NCI-H82 treated with DMSO at 0.1 percent for 48 hours (cell line): Measurements from ENCODE around the gene TTC3.
"Not testable (repeated sequence)": the region's sequence is repeated elsewhere in the genome, so short reads cannot be mapped to it uniquely, and the experiment has no call there.

Experiments
- DNase-seq: peaks from one replicate; lab custom pipeline; 2025; ENCODE audit not compliant: unreplicated experiment; lab: John Stamatoyannopoulos, UW

The TTC3 gene

DNA sequence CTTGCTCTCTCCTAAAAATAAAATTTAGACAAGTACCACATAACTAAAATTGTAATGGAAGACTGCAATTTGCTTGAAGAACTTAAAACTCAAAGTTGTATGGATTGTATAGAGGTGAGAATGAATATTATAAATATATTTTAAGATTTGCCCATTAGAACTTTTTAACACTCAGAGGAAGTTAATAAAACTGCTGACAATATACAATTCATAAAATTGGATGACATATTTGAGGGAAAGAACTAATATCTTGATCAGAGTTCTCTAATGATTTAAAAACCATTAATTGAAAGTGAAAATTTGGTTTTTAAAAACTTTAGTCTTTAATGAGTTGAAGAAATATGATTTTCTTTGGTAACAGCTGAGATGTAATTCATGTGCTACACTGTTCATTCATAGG, 20.9 kb downstream of the TTC3 start:
- DNase-seq = no peak

DNA sequence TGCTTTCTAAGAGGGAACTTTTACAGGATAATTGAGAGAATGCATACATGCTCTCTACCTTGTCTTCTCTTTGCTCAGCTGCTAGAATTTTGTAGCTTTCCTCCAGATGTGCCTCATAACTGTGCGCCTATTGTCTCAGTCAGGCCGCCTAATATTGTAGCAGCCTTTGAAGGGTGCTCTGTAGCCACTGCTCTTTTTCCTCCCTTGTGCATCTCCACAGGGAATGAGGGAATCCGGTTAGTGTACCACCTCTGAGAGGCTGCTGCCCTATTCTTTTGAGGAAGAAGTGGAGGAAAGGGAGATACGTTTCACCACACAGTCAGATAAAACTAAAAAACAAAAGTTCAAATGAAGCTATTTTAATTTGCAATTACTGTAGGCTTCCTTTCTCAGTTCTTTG, 22.8 kb downstream of the TTC3 start:
- DNase-seq = no peak

DNA sequence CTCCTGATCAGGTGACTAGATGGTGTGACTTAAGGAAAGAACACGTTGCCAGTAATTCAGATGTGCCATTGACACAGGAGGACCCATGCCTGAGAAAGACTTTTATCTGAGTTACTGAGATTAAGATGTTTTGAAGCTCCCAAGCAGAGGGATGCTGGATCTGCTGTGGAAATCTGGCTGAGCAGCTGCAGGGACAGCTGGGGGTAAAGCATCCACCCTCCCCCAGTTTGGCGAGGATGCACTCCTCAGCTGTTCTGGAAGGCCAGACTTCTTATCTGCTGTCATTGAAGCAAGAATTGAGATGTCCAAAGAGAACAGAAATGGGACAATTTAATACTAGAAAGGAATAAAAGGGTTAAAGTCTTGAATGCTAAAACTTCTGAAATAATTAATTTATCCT, 25.7 kb downstream of the TTC3 start:
- DNase-seq = no peak

DNA sequence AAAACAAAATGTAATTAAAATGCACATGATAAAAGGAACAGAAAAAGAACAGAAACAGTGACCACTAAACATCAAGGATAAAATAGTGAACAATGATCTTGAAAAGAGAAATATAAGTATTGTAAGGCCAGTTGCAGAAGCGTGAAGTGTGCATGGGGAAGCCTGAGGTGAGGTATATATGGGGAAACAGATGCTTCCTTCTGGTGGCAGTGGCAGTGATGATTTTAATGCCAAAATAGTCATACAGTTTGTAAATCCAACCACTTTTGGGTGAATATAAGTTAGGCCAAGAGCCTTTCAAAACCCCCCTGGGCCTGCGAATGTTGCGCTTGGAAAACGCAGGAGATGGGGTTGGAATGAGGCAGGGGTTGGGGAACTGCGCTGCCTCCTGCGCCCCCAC, 27.3 kb downstream of the TTC3 start:
- DNase-seq = no peak

DNA sequence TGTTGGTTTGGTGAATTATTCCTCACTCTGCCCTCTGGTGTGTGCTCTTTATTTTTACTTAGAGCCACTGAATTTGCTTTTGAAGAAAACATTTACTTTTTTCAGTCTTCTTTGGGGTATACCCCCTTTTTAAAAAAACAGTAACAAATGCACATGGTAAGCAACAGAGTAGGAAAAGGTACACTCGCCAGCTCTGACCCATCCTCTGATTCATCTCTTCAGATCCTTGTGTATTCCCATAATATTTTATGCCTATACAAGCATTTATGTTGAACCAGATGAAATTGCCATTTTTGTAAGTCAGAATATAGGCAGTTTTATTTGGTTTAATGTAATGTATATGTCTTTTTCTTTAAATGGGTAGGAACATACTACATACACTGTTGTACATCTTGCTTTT, 28.3 kb downstream of the TTC3 start:
- DNase-seq = no peak

DNA sequence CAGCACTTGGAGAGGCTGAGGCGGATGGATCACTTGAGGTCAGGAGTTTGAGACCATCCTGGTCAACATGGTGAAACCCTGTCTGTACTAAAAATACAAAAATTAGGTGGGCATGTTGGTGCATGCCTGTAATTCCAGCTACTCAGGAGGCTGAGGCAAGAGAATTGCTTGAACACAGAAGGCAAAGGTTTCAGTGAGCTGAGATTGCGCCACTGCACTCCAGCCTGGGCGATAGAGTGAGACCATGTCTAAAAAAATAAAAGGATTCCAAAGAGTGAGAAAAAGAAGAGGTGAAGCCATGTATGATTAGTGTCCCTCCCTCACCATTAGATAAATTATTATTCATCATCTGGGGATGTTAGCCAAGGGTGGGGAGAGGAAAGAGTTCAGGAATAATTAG, 29.7 kb downstream of the TTC3 start:
- DNase-seq = not testable (repeated sequence)

DNA sequence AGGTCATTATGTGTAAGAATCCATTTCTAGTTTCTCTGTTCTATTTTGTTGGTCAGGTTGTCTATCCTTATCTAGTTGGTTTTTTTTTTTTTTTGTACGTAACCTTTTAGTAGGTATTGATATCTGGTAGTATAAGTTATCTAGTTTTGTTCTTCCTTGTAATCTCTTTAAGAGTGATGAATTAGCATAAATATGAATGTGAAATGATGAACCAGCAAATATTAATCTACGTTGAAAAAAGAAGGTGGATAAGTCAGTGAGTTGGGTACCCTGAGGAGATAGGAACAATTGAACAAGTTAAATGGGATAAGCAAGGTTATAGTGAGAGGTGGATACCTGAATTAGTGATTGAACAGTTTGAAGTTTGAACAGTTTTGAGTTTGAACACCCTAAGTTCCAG, 33.9 kb downstream of the TTC3 start:
- no peak for DNase-seq

DNA sequence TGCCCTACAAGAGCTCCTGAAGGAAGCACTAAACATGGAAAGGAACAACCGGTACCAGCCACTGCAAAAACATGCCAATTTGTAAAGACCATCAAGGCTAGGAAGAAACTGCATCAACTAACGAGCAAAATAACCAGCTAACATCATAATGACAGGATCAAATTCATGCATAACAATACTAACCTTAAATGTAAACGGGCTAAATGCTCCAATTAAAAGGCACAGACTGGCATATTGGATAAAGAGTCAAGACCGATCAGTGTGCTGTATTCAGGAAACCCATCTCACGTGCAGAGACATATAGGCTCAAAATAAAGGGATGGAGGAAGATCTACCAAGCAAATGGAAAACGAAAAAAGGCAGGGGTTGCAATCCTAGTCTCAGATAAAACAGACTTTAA, 38.0 kb downstream of the TTC3 start:
- not testable (repeated sequence) for DNase-seq

DNA sequence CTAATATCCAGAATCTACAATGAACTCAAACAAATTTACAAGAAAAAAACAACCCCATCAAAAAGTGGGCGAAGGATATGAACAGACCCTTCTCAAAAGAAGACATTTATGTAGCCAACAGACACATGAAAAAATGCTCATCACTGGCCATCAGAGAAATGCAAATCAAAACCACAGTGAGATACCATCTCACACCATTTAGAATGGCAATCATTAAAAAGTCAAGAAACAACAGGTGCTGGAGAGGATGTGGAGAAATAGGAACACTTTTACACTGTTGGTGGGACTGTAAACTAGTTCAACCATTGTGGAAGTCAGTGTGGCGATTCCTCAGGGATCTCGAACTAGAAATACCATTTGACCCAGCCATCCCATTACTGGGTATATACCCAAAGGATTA, 41.2 kb downstream of the TTC3 start:
- DNase-seq = not testable (repeated sequence)

DNA sequence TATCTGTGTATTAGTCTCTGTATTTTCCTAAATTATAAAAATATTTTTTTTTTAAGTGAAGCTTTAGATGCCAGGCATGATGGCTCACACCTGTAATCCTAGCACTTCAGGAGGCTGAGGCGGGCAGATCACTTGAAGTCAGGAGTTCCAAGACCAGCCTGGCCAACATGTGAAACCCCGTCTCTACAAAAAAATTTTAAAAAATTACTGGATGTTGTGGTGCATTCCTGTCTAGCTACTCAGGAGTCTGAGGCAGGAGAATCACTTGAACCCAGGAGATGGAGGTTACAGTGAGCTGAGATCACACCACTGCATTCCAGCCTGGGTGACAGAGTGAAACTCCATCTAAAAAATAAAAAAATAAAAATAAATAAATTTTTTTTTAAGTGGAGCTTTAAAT, 43.4 kb downstream of the TTC3 start:
- DNase-seq = not testable (repeated sequence)

DNA sequence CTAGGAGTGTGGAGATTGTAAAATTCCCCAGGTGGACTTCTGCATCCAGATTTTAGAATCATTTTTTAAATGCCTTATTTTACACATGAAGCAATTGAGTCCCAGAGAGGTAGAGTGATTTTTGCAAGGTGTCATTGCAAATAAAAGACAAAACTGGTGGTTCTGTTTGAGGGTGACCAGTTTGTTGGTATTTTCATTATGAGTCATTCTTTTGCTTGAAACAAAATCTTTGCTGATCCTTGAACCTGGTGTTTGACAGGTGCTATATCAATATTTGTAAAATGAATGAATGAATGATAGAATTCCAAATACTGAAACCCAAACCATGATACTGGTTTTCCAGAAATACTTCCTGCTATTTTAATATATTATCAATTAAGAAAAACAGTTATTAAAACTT, 44.1 kb downstream of the TTC3 start:
- DNase-seq = no peak

DNA sequence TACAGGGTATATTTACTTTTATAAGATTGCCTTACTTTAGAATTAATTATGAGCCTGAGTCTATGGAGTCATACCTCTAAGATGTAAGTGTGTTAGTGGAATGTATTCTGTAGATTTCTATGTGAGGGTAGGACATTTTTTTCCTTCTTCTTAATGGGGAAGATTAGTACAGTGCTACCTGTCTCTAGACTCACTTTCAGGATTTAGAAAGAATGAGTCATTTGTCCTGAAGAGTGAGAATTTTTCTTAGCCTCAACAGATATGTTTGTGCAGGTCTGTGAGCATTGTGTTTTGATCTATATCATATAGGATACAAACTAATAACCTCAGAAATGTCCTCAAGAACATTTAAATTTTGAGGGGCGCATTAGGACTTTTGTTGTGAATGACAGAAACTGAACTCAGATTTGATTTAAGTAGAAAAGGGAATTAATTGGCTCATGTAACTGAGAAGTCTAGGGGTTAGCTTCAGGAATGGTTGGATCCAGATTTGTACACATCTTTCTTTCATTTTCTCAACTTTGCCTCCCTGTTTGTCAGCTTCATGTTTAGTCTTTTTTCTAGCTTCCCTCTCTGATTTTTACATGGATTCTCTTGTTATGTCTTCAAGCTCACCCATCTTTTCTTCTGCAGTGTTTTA, 45.3 kb downstream of the TTC3 start:
- DNase-seq = no peak

DNA sequence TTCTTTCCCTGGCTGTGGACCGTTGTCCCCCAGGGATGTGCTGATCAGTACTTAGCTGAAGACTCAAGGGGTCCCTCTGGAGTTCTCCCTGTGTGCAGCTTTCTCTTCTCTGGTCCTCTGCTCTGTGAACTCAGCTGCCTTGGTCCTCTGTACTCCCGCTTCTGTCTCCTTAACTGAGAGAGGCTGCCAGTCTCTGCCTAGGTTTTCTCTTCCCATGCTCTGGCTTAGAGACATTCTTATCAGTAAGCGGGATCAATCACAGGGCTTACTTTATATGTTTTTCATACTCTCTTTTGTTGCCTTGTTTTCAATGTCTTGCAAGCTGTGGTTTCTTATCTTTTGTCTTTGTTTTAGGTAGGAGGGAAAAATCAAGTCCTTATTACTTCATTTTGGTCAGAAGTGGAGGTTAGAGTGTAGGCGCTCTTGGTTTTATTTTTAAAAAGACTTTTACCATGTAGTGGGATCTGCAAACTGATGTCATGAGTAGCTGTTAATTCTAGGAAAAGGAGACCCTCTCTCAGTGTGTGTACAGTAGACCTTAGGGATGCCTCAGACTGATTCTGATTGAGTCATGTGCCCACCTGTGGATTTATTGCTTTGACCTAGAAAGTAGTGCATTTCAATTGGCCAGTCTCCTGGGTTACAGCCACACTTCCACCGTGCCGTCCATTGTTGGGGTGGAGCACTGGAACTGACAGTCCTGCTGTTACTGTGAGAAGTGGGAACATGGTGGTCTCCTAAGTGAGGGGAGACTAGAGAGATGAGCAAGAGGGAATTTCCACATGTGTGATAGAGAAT, 46.6 kb downstream of the TTC3 start:
- DNase-seq = no peak

DNA sequence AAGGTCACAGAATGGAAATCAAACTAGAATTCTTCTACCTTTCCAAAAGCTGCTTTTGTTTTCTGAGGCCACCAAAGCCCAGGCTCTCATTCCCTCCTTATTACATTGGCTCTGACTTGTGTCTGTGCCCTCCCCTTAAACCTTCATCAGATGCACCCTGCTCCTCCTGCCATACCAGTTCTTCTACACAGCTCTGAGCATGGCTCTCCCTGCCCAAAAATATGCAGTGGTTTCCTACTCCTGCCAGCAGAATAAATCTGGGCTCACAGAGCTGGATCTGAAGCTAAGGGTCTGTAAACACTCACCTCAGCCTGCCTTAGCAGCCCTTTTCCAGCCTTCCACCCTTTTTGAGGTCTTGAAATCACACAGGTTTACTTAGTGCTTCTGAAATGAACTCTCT, 55.0 kb downstream of the TTC3 start:
- DNase-seq = no peak

DNA sequence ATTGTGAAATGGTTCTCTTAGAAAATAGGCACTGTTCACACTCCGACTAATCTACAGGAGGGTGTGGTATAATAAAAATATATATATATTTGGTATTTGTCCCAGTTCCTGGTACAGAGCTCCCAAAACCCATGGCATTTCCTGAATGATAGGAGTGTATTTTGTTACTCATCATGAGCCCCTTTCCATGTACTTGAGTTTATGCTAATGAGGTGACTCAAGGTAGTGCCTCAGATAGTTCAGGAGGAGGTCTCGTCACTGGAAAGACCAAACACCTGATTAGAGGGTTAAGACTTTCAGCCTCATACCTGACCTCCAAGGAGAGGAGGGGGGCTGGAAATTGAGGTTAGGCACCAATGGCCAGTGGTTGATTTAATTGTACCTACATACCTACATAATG, 57.9 kb downstream of the TTC3 start:
- no peak for DNase-seq

DNA sequence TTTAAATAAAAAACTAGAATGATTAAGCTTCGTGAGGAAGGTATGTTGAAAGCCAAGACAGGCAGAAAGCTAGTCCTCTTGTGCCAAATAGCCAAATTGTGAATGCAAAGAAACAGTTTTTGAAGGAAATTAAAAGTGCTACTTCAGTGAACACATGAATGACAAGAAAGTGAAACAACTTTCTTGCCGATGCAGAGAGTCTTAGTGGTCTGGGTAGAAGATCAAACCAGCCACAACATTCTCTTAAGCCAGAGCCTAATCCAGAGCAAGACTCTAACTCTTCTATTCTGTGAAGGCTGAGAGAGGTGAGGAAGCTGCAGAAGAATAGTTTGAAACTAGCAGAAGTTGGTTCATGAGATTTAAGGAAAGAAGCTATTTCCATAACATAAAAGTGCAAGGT, 63.2 kb downstream of the TTC3 start:
- no peak for DNase-seq

DNA sequence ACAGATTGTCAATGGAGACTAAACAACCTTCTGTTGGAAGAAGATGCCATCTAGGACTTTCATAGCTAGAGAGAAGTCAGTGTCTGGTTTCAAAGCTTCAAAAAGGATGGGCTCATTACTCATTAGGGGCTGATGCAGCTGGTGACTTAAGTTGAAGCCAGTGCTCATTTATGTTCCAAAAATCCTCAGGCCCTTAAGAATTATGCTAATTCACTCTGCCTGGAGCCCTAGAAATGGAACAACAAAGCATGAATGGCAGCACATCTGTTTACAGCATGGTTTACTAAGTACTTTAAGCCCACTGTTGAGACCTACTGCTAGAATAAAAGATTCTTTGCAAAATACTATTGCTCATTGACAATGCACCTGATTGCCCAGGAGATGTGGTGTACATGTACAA, 63.7 kb downstream of the TTC3 start:
- DNase-seq = no peak

DNA sequence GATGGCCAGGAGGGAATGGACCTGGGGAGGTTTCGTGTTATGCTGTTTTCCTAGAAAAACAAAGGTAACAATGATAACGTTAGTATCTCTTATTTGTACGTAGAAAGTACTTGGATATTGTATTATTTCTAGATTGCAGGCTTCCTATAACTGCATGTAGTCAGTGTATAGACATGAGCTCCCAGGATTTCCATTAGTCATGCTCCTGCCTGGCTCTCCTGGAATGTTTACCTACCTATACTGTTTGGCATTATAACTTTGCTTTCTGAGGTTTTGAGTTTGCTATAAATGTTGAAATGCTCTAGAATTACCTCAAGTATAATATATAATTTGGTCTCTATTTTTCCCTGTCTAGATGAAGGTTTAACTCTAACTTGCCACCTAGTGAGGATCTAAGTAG, 66.1 kb downstream of the TTC3 start:
- no peak for DNase-seq

DNA sequence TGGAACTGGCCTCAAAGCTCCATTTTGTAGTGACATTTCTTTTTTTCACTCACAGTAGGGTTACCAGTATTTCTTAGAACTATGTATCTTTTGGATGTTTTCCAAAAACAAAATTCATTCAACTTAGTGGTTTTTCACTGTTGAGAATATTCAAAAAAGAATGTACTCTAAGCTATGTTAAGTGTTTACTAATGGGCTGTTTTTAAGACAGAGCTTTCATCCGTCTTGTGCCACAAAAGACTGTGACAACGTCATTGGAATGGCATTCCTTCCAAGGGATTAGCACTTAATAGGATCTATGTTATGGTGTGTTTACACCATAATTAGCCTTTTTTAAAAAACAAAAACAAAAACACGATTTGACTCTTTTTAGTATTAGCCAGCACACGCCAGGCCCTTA, 66.8 kb downstream of the TTC3 start:
- peak; percentile 75 for DNase-seq

DNA sequence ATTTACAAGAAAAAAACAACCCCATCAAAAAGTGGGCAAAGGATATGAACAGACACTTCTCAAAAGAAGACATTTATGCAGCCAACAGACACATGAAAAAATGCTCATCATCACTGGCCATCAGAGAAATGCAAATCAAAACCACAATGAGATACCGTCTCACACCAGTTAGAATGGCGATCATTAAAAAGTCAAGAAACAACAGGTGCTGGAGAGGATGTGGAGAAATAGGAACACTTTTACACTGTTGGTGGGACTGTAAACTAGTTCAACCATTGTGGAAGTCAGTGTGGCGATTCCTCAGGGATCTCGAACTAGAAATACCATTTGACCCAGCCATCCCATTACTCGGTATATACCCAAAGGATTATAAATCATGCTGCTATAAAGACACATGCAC, 70.3 kb downstream of the TTC3 start:
- not testable (repeated sequence) for DNase-seq

DNA sequence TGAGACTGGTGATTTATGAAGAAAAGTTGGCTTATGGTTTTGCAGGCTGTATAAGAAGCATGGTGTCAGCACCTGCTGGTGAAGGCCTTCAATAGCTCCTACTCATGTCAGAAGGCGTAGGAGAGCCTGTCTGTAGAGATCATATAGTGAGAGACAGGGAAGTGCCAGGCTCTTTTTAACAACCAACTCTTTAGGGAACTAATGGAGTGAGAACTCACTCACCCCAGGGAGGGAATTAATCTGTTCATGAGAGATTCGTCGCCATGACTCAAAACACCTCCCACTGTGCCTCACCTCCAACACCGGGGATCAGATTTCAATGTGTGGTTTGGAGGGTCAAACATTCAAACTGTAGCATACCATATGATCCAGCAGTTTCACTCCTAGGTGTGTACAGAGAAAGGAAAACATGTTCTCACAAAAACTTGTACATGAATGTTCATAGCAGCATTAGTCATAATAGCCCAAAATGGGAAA, 72.6 kb downstream of the TTC3 start:
- no peak for DNase-seq

DNA sequence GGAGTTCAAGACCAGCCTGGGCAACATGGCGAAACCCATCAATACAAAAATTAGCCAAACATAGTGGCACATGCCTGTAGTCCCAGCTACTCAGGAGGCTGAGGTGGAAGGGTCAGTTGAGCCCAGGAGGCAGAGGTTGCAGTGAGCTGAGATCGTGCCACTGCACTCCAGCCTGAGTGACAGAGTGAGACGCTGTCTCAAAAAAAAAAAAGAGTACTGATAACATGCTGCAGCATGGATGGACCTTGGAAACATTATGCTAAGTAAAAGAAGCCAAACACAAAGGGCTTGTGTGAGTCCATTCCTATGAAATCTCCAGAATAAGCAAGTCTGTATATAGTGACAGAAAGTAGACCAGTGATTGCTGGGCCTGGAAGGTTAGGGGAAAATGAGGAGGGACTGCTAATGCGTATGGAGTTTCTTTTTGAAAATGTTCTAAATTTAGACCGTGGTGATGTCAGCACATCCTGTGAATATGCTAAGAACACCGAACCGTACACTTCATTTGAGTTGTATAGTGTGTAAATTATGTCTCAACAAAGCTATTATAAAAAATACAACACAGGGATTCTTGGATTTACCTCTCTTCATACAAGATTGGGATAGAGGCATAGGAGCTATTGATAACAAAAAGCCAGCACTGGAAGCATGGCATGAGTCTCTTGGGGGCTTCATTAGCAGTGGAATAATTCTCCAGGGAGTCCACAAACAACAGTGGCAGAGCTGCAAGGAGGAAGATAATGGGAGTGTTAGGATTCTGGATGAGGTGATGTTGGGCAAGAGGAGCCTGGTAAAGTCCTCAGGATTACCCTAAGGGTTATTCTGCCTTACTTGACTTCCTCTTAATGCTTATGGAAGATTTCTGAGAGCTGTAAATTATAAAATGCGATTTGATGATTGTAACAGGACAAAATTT, 73.5 kb downstream of the TTC3 start:
- DNase-seq = no peak
